C1 segment of cervical spinal cord (tissue), 14 donors: Measurements from ENCODE around the gene PINLYP.
"Not testable (repeated sequence)": the region's sequence is repeated elsewhere in the genome, so short reads cannot be mapped to it uniquely, and the experiment has no call there.

Source experiments
- DNase-seq, 14 donors: peaks; one replicate each; lab custom pipeline; 2025; lab: John Stamatoyannopoulos, UW

Gene PINLYP

DNA sequence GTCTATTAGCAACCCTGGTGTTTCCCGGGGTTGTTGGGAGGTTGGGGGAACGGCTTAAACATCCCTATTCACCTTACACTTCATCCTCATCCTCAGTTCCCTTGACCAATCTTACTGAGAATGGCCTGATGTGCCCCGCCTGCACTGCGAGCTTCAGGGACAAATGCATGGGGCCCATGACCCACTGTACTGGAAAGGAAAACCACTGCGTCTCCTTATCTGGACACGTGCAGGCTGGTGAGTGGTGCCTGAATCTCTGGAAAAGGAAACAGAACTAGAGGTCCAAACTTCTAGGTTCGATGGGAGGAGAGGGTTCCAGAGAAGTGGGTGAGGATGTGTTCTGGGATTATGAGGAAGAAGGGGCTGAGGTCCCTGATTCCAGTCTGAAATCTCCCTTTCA is 5.9 kb downstream of the PINLYP start:
- DNase-seq = no peak

GRCh38 chr19:43582495-43582894 is 6.9 kb downstream of the PINLYP start:
- DNase-seq = no peak

DNA sequence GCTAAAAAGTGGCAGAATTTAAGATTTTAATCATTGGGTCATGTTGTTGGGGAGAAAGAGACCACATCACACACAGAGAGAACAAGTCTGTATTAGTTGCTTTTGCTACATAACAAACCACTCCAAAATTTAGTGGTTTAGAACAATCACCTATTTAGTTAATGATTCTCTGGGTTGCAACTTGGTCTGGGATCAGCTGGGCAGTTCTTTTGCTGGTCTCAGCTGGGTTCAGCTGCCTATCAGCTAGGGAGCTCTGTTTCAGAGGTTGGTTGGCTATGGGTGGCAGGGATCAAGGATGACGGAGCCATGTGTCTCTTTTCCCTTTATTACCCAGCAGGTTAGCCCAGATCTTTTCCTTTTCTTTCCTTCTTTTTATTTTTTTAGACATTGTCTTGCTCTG is 8.9 kb downstream of the PINLYP start:
- DNase-seq = no peak

DNA sequence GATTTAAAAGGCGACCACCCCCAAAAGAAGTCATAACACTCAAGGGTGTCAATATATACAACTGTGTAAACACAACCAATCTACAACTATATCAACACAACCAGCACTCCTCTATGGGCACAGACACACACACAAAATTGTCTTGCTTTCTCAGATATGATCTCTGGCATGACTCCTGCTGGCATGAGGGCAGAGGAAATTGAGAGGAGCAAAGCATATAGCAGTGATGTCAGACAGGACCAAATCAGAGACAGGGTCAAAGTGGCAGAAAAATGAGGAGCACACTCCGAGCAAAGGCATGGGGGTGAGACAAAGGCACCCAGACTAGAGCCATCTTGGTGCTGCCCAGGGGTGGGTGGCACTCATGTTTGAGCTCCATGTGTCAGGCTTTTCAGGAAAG is 10.7 kb downstream of the PINLYP start:
- no peak for DNase-seq

DNA sequence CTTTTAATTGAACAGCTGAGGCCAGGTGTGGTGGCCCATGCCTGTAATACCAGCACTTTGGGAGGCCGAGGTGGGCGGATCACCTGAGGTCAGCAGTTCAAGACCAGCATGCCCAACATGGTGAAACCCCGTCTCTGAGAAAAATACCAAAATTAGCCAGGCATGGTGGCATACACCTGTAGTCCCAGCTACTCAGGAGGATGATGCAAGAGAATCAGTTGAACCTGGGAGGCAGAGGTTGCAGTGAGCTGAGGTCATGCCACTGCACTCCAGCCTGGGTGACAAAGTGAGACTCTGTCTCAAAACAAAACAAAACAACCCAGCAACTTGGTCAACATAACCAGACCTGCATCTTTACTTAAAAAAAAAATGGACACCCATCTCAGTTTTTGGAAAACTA is 11.4 kb downstream of the PINLYP start:
- not testable (repeated sequence) for DNase-seq

GRCh38 chr19:43589277-43589676 is 13.7 kb downstream of the PINLYP start:
- no peak for DNase-seq

DNA sequence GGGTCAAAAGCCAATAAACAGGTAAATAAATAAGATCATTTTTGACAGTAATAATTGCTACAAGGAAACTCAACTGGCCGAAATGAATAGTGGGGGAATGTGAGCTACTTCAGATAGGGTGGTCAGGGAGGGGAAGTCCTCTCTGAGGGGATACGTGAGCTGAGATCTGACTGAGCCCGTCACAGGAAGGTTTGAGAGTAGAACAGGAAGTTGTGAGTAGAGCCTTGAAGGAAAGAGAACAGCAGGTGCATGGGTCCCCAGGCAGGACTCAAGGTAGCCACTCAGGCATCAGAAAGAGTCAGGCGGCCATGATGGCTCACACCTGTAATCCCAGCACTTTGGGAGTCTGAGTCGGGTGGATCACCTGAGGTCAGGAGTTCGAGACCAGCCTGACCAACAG is 14.1 kb downstream of the PINLYP start:
- no peak for DNase-seq

- no peak for DNase-seq
Observed at GRCh38 chr19:43591904-43592772, 16.5 kb downstream of the PINLYP start.

DNA sequence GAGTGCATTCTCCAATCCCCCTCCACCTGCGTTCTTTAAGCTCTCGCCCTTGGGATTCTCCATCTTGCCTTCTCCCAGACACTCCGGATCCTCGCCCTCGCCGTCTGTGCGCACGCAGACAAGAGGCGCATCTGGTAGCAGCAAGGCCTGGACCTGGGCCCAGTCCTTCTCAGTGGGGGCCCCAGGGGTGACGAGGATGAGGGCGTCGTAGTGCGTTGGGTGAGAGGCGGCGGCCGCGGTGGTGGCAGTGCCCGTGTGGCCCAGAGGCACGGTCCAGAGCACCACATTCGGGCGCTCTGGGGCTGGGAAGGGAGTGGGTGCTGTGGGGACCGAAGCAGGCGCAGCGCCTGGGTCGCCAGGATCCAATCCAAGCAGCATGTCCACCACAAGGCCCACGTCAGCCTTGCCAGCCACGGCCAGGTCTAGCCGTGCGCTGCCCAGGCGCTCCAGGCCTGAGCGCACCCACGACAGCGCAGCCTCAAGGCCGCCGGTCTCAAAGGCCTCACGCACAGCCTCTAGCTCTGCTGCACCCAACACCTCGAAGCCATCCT is 17.3 kb downstream of the PINLYP start:
- DNase-seq = no peak

DNA sequence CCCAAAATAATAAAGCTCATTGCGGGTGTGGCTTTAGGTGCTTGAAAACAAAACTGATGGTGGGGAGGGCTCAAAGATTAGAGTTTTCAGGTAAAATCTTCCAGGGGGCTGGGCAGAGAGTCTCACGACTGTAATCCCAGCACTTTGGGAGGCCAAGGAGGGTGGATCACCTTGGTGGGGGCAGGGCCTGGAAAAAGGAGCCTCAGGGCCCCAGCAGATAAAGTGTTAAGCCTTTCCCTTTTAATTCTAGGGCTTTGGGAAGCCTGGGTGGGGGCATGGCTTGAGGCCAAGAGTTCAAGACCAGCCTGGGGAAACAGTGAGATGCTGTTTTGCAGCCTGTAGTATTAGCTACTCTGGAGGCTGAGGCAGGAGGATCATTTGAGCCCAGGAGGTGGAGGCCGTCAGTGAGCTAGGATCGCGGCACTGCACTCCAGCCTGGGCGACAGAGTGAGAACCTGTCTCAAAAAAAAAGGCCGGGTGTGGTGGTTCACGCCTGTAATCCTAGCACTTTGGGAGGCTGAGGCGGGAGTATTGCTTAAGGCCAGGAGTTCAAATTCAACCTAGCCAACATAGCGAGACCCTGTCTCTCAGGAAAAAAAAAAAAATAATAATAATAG is 18.6 kb downstream of the PINLYP start:
- DNase-seq = no peak

- DNase-seq = peak in 5 of 14 donors; percentile 18 to 44 (median 29)
Observed at GRCh38 chr19:43594710-43595604, 19.4 kb downstream of the PINLYP start.

- no peak for DNase-seq
Observed at GRCh38 chr19:43595605-43595998, 20.0 kb downstream of the PINLYP start.

DNA sequence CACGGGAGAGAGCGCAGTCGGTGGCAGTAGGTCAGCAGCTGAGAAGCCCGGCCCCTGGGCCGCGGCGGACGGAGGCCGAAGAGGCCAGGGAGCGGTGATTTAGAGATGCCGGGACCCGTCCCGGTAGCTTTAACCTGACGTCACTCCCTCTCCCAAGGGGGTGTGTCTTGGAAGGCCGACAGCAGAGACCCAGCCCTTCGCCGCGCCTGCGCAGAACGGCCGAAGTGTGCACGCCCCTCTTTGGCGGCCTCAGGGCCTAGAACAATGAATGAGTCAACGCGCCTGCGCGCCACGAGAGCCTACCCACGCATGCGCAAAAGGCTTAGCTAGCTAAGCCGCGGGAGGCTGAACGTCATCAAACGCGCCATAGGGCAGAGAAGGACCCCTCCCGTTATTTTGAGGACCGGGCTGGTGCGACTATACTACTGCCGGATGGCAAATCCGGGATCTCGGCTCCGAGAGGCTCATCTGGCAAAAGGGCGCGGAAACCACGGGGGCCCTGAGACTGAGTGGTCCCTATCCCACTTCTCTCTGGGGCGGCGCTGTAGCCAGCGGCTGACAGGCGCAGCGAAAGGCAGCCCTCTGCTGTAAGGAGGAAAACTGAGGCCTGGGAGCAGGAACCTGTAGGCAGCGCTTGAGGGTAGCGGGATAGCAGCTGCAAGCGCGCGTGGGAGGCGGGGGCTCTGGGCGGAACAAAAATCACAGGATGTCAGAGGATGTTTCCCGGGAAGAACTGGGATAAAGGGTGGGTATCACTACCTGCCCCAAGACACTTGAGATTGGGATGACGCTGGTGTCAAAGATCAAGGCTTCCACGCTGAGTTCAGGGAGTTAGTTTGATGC is 20.6 kb downstream of the PINLYP start, which contains the start of the genes IRGQ and ZNF576:
Gene IRGQ (minus strand): TSS at position 136 of the 843 bp plus-strand sequence. CDS start 796 bp downstream, outside the sequence.
Gene ZNF576 (plus strand): TSS at position 597 of the 843 bp plus-strand sequence. CDS start 514 bp downstream, outside the sequence.
- DNase-seq = peak; percentile 97 to 100 (median 99)

DNA sequence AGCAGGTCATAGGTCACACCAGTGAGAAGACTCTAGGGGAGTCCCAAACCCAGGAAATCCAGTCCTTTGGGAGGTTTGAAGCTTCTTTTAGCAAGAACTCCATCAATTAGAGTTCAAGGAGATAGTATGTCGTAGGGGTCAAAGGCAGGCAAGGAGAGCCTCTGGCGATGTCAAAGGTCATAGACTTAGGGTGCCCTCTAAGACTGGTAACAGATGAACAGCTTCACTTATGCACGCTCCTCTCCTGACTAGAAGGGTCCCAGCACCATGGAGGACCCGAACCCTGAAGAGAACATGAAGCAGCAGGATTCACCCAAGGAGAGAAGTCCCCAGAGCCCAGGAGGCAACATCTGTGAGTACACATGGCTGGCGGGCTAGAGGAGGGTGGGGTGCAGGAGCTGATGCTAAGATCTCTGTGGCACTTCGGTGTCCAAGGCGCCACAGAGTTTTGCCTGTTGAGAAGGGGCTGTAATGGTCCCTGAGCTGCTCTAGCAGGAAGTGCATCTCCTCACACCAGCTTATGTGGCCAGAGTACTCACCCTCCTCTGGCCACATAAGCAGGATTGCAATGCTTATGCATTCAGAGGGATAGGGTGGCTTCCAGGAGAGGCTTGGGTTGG is 21.4 kb downstream of the PINLYP start:
- DNase-seq = no peak

DNA sequence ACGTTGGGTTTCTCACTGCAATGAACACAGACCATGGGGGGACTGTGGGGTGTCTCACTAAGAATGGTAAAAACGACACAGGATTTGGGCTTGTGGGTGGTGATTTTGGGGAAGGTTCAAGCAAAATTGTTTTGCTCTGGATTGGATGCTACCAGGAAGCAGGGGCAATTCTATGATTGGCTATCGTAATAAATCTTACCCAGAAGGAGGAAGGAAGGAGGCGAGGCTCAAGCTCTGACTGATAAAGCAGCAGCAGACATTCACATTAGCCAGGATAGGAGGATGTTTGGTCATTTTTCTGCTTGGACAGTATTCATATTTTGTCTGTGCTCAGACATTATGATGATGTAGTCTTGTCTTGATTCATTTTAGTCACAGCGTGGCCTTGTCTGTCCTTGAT is 22.3 kb downstream of the PINLYP start:
- DNase-seq = no peak

DNA sequence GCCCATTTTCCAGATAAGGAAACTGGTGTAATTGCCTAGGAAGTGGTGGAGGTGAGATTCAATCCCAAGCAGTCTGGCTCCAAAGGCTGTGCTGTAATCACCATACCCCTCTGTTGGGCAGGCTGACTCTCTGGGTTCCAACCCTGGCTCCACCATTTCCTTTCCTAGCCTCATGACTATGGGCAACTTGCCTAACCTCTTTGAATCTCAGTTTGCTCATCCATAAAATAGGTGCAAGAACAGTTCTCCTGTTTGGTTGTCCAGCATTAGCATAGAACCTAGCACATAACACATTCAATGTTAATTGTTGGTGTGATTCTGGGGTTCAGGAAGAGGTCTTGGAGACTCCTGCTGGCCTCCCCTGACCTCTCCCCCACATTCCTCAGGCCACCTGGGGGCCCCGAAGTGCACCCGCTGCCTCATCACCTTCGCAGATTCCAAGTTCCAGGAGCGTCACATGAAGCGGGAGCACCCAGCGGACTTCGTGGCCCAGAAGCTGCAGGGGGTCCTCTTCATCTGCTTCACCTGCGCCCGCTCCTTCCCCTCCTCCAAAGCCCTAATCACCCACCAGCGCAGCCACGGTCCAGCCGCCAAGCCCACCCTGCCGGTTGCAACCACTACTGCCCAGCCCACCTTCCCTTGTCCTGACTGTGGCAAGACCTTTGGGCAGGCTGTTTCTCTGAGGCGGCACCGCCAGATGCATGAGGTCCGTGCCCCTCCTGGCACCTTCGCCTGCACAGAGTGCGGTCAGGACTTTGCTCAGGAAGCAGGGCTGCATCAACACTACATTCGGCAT is 23.0 kb downstream of the PINLYP start:
- no peak for DNase-seq

DNA sequence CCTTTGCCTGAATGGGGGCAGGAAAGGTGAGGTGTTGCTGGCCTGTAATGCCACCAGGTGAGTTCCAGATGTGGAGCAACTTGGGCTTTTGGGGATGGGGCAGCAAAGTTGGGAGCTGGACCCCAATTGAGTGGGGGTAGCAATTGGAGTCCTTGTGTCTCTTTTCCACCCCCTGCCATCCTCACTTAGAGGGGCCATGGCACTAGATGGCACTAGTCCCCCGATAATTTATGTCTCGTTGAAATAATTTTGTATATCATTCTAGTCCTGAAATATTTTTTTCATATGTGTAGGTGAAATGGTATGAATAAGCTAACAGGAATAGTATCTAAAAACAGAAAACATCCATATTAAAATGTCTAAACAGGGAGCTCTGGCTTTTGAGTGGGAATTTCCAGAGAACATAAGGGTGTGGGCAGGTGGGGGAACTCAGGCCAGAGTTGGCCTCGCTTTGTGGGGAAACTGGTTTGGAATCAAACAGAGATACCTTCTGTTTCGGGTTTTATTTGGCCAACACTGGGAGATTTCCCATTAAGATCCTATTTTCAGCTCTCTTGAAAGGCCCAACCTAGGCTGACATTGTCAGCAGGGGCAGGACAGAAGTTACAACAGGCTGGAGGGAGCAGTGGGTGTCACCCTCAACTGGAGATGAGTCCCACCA is 24.2 kb downstream of the PINLYP start:
- peak in 1 of 14 donors; percentile 77 for DNase-seq

GRCh38 chr19:43600326-43600725 is 24.7 kb downstream of the PINLYP start:
- peak in 1 of 14 donors; percentile 74 for DNase-seq
